Measurements from ENCODE around the gene ACTR2.
A peak's percentile ranks its signal among the peaks of the same experiment; 100 is the strongest.
"Not testable (repeated sequence)": the region's sequence is repeated elsewhere in the genome, so short reads cannot be mapped to it uniquely, and the experiment has no call there.

ACTR2 gene

GRCh38 chr2:65228263-65228750 lies 676 bp downstream of the ACTR2 start:
- DNase-seq (ENCODE audit: low read depth) = no peak

GRCh38 chr2:65231121-65231520 lies 3.5 kb downstream of the ACTR2 start:
- DNase-seq (ENCODE audit: low read depth) = no peak

- DNase-seq (ENCODE audit: low read depth) = no peak
Measured at GRCh38 chr2:65231892-65232477, 4.4 kb downstream of the ACTR2 start.

GRCh38 chr2:65232636-65233035 lies 5.0 kb downstream of the ACTR2 start:
- no peak for DNase-seq (ENCODE audit: low read depth)

GRCh38 chr2:65240657-65241056 lies 13.0 kb downstream of the ACTR2 start:
- no peak for DNase-seq (ENCODE audit: low read depth)

GRCh38 chr2:65244452-65244851 lies 16.8 kb downstream of the ACTR2 start:
- not testable (repeated sequence) for DNase-seq (ENCODE audit: low read depth)

- DNase-seq (ENCODE audit: low read depth) = no peak
Measured at GRCh38 chr2:65252640-65253039, 25.0 kb downstream of the ACTR2 start.

GRCh38 chr2:65255356-65255755 lies 27.7 kb downstream of the ACTR2 start:
- no peak for DNase-seq (ENCODE audit: low read depth)

- DNase-seq (ENCODE audit: low read depth) = no peak
Measured at GRCh38 chr2:65256054-65256453, 28.4 kb downstream of the ACTR2 start.

- DNase-seq (ENCODE audit: low read depth) = not testable (repeated sequence)
Measured at GRCh38 chr2:65257866-65258265, 30.2 kb downstream of the ACTR2 start.

GRCh38 chr2:65261676-65262075 lies 34.0 kb downstream of the ACTR2 start:
- no peak for DNase-seq (ENCODE audit: low read depth)

- DNase-seq (ENCODE audit: low read depth) = no peak
Measured at GRCh38 chr2:65263262-65263661, 35.6 kb downstream of the ACTR2 start.

GRCh38 chr2:65263986-65264385 lies 36.4 kb downstream of the ACTR2 start:
- DNase-seq (ENCODE audit: low read depth) = no peak

- DNase-seq (ENCODE audit: low read depth) = peak; percentile 32
Measured at GRCh38 chr2:65264821-65265670, 37.4 kb downstream of the ACTR2 start.

- DNase-seq (ENCODE audit: low read depth) = no peak
Measured at GRCh38 chr2:65265671-65266045, 38.0 kb downstream of the ACTR2 start.

- no peak for DNase-seq (ENCODE audit: low read depth)
Measured at GRCh38 chr2:65267008-65267407, 39.4 kb downstream of the ACTR2 start.

- DNase-seq (ENCODE audit: low read depth) = no peak
Measured at GRCh38 chr2:65268957-65269356, 41.3 kb downstream of the ACTR2 start.

- no peak for DNase-seq (ENCODE audit: low read depth)
Measured at GRCh38 chr2:65273344-65273743, 45.7 kb downstream of the ACTR2 start.

GRCh38 chr2:65275141-65275915 lies 47.7 kb downstream of the ACTR2 start:
- no peak for DNase-seq (ENCODE audit: low read depth)

- DNase-seq (ENCODE audit: low read depth) = no peak
Measured at GRCh38 chr2:65276609-65277008, 49.0 kb downstream of the ACTR2 start.

GRCh38 chr2:65277118-65277517 lies 49.5 kb downstream of the ACTR2 start:
- DNase-seq (ENCODE audit: low read depth) = no peak

- DNase-seq (ENCODE audit: low read depth) = no peak
Measured at GRCh38 chr2:65277791-65278483, 50.3 kb downstream of the ACTR2 start.

Measured in HS-5 (cell line).